K562 (cell line): ENCODE data around the gene EFS.

Source experiments
- ESRRA ChIP-seq: fragments of 450-650 bp; IDR thresholded peaks from 2 replicates; pipeline ENCODE4 v1.6.1; 2014; ENCODE audit warnings: low read depth, mild to moderate bottlenecking, moderate library complexity, borderline replicate concordance
- SIN3A ChIP-seq, 2 experiments: fragments of 150-350 bp in 1 of 2; IDR thresholded peaks; 2 replicates each; pipeline ENCODE4 v1.6.1; 2011 to 2016; ENCODE audit warnings: borderline replicate concordance in 2 of 2, low read depth in 2 of 2, low read length in 2 of 2, mild to moderate bottlenecking in 2 of 2, moderate library complexity in 2 of 2; ENCODE audit not compliant: control insufficient read depth in 1 of 2
- YY1 ChIP-seq, 3 experiments: IDR thresholded peaks; 2 replicates each; pipeline ENCODE4 v1.6.1; 2011; ENCODE audit warnings: low read length in 2 of 3, mild to moderate bottlenecking in 2 of 3, moderate library complexity in 2 of 3, borderline replicate concordance in 1 of 3, control low read depth in 1 of 3, low read depth in 1 of 3; ENCODE audit not compliant: insufficient read depth in 3 of 3, insufficient replicate concordance in 2 of 3, control insufficient read depth in 1 of 3, insufficient read length in 1 of 3; ENCODE audit errors: extremely low read depth in 1 of 3
- ZC3H4 ChIP-seq: sonication (generic); formaldehyde crosslinking; IDR thresholded peaks from 2 replicates; pipeline ENCODE4 v1.9.0; 2021; ENCODE audit warnings: missing genetic modification reagents, borderline replicate concordance
- ZNF121 ChIP-seq: sonication (generic); formaldehyde crosslinking; conservative IDR thresholded peaks from 2 replicates; pipeline ENCODE4 v1.8.0; 2022; ENCODE audit warnings: missing genetic modification reagents
- ZNF140 ChIP-seq: fragments of 250-450 bp; sonication (Bioruptor Pico); IDR thresholded peaks from 2 replicates; pipeline ENCODE4 v1.8.0; 2021; ENCODE audit warnings: moderate library complexity, mild to moderate bottlenecking, inconsistent platforms
- ZNF699 ChIP-seq: fragments of 250-450 bp; sonication (Bioruptor Pico); IDR thresholded peaks from 2 replicates; pipeline ENCODE4 v1.8.0; 2021; ENCODE audit warnings: mild to moderate bottlenecking, moderate library complexity; ENCODE audit not compliant: insufficient replicate concordance
- ZNF785 ChIP-seq: fragments of 250-450 bp; sonication (Bioruptor Pico); IDR thresholded peaks from 2 replicates; pipeline ENCODE4 v1.4.0; 2020; ENCODE audit warnings: mild to moderate bottlenecking

DNA sequence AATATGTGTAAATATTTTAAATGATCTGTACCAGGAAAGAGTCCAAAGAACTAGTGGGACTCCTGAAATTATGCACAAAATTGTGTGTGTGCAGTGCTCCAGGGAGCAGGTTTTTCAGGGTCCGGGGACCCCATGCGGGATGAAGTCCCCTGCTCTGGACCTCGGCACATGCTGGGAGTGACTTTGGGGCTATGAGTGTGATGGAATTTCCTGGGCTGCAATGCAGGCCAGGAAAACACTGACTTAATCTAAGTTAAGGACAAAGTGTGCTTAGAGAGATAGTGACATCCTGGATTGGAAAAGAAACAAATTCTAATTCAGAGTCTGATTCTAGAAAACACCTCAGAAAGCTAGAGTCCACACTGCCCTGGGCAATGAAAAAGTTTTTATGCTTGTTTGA, 49.3 kb upstream of the EFS start:
- TF ChIP-seq ZC3H4, result no peak
- no peak for TF ChIP-seq ZNF140
- TF ChIP-seq ZNF785 (CRISPR knock-in tag), result no peak
- TF ChIP-seq ESRRA, result no peak
- TF ChIP-seq YY1 (IDR thresholded peaks at IDR 0.05; ENCODE audit: borderline replicate concordance in 1 of 3, control insufficient read depth in 1 of 3, extremely low read depth in 1 of 3, insufficient read depth in 3 of 3, insufficient read length in 1 of 3, insufficient replicate concordance in 2 of 3, low read depth in 1 of 3, low read length in 2 of 3), result no peak
- no peak for TF ChIP-seq SIN3A (IDR thresholded peaks at IDR 0.05; ENCODE audit: borderline replicate concordance in 2 of 2, control insufficient read depth in 1 of 2, low read depth in 2 of 2, low read length in 2 of 2)
- TF ChIP-seq ZNF121 (CRISPR knock-in tag), result no peak
- no peak for TF ChIP-seq ZNF699 (CRISPR knock-in tag)
